Hepatocyte (in vitro differentiated cells): Measurements from ENCODE around the gene ARMC2.

Source experiments
- EZH2 ChIP-seq: fragments of 200-600 bp; sonication (generic); IDR thresholded peaks from 2 replicates; pipeline ENCODE4 v1.6.1; 2016; ENCODE audit warnings: antibody characterized with exemption, mild to moderate bottlenecking, borderline replicate concordance
- EZH2phosphoT487 ChIP-seq: fragments of 200-600 bp; sonication (generic); IDR thresholded peaks from one replicate; pipeline ENCODE4 v1.6.1; 2018; ENCODE audit warnings: antibody characterized with exemption, mild to moderate bottlenecking, low read depth, moderate library complexity; ENCODE audit not compliant: unreplicated experiment, severe bottlenecking
- TF ChIP-seq, protein P1 (sequence below): fragments of 200-600 bp; sonication (generic); IDR thresholded peaks from 2 replicates; pipeline ENCODE4 v1.5.1; 2016; ENCODE audit warnings: antibody characterized with exemption, mild to moderate bottlenecking; ENCODE audit not compliant: poor library complexity

DNA sequence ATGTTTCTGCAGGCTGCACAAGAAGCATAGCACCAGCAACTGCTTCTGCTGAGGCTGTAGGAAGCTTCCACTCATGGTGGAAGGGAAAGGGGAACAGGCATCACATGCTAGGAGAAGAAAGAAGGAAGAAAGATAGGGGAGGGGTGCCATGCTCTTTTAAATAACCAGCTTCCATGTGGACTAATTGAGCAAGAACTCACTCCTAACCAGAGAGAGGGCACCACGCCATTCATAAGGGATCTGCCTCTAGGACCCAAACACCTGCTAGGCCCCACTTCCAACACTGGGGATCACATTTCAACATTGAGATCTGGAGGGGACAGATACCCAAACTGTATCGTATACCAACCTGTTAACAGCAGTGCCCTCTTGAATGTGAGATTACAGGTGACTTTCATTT lies 46.9 kb upstream of the ARMC2 start:
- TF ChIP-seq, protein P1, sequence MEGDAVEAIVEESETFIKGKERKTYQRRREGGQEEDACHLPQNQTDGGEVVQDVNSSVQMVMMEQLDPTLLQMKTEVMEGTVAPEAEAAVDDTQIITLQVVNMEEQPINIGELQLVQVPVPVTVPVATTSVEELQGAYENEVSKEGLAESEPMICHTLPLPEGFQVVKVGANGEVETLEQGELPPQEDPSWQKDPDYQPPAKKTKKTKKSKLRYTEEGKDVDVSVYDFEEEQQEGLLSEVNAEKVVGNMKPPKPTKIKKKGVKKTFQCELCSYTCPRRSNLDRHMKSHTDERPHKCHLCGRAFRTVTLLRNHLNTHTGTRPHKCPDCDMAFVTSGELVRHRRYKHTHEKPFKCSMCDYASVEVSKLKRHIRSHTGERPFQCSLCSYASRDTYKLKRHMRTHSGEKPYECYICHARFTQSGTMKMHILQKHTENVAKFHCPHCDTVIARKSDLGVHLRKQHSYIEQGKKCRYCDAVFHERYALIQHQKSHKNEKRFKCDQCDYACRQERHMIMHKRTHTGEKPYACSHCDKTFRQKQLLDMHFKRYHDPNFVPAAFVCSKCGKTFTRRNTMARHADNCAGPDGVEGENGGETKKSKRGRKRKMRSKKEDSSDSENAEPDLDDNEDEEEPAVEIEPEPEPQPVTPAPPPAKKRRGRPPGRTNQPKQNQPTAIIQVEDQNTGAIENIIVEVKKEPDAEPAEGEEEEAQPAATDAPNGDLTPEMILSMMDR, result no peak
- TF ChIP-seq EZH2phosphoT487 (no peak), EZH2 (no peak)
